ENCODE measurements around the gene RGS14. TPM values are rescaled to one million over a fixed set of nuclear protein-coding genes. Genes with fewer than 3 reads are reported as not detected.
A peak's percentile ranks its signal among the peaks of the same experiment; 100 is the strongest.

The RGS14 gene
- total RNA-seq (2014; rRNA removed; shearing (Covaris generic)) = 16.0 and 21.4 TPM in 2 replicates
- 5.1 and 6.5 TPM in 2 replicates for polyA plus RNA-seq (2014; cell fraction: nucleus; rRNA removed)

- DNase-seq (ENCODE audit: extremely low read depth, low read depth) = no peak
Measured at GRCh38 chr5:177357459-177358351, at the start of gene RGS14. Gene RGS14, plus strand, starts transcription at chr5:177357924. Its CDS starts 101 bp downstream, at chr5:177358025.

- DNase-seq (ENCODE audit: extremely low read depth, low read depth) = no peak
Measured at GRCh38 chr5:177308740-177309139, 49.0 kb upstream of the RGS14 start.

- DNase-seq (ENCODE audit: extremely low read depth, low read depth) = peak; percentile 73
Measured at GRCh38 chr5:177309351-177310191, 48.2 kb upstream of the RGS14 start.

- DNase-seq (ENCODE audit: extremely low read depth, low read depth) = no peak
Measured at GRCh38 chr5:177310332-177310731, 47.4 kb upstream of the RGS14 start.

GRCh38 chr5:177310757-177311391 lies 46.9 kb upstream of the RGS14 start:
- no peak for DNase-seq (ENCODE audit: extremely low read depth, low read depth)

- DNase-seq (ENCODE audit: extremely low read depth, low read depth) = no peak
Measured at GRCh38 chr5:177311392-177311722, 46.4 kb upstream of the RGS14 start.

- peak; percentile 96 for DNase-seq (ENCODE audit: extremely low read depth, low read depth)
Measured at GRCh38 chr5:177311723-177312648, 45.7 kb upstream of the RGS14 start, which contains the start of gene MXD3. Gene MXD3, minus strand, starts transcription at chr5:177311898. Its CDS starts 68 bp downstream, at chr5:177311830.

- no peak for DNase-seq (ENCODE audit: extremely low read depth, low read depth)
Measured at GRCh38 chr5:177312649-177313181, 45.0 kb upstream of the RGS14 start.

GRCh38 chr5:177313561-177314259 lies 44.0 kb upstream of the RGS14 start:
- DNase-seq (ENCODE audit: extremely low read depth, low read depth) = no peak

GRCh38 chr5:177314376-177315342 lies 43.1 kb upstream of the RGS14 start:
- DNase-seq (ENCODE audit: extremely low read depth, low read depth) = no peak

GRCh38 chr5:177315411-177315810 lies 42.3 kb upstream of the RGS14 start:
- DNase-seq (ENCODE audit: extremely low read depth, low read depth) = no peak

- DNase-seq (ENCODE audit: extremely low read depth, low read depth) = no peak
Measured at GRCh38 chr5:177316005-177316404, 41.7 kb upstream of the RGS14 start.

GRCh38 chr5:177317959-177318377 lies 39.8 kb upstream of the RGS14 start:
- DNase-seq (ENCODE audit: extremely low read depth, low read depth) = peak; percentile 64

GRCh38 chr5:177319913-177320588 lies 37.7 kb upstream of the RGS14 start:
- DNase-seq (ENCODE audit: extremely low read depth, low read depth) = no peak

GRCh38 chr5:177320879-177321278 lies 36.8 kb upstream of the RGS14 start:
- no peak for DNase-seq (ENCODE audit: extremely low read depth, low read depth)

- no peak for DNase-seq (ENCODE audit: extremely low read depth, low read depth)
Measured at GRCh38 chr5:177325868-177326381, 31.8 kb upstream of the RGS14 start.

All from NCI-H460 (cell line).